Activated CD4-positive, alpha-beta T cell treated with anti-CD3 and anti-CD28 coated beads, Interleukin-2, amount 10 ng/mL, durations not matched to agents 24 days and 14 days (primary cell): ENCODE data around the gene RIN3. TPM values are rescaled to one million over a fixed set of nuclear protein-coding genes. Genes with fewer than 3 reads are reported as not detected.
A peak's percentile ranks its signal among the peaks of the same experiment; 100 is the strongest.
"Not testable (repeated sequence)": the region's sequence is repeated elsewhere in the genome, so short reads cannot be mapped to it uniquely, and the experiment has no call there.

Experiments
- DNase-seq: peaks from one replicate; pipeline ENCODE4 v3.0.0; 2022
- H3K27ac Mint-ChIP-seq: one replicate; pipeline ENCODE4 v1.8.0; 2022; ENCODE audit warnings: mild to moderate bottlenecking, mixed read lengths
- H3K27me3 Mint-ChIP-seq: one replicate; pipeline ENCODE4 v1.8.0; 2022; ENCODE audit warnings: mixed read lengths
- H3K36me3 Mint-ChIP-seq: one replicate; pipeline ENCODE4 v1.8.0; 2022; ENCODE audit warnings: low read depth, mild to moderate bottlenecking, mixed read lengths
- H3K4me1 Mint-ChIP-seq: one replicate; pipeline ENCODE4 v1.8.0; 2021; ENCODE audit warnings: mixed read lengths
- H3K4me3 Mint-ChIP-seq: one replicate; pipeline ENCODE4 v1.8.0; 2022; ENCODE audit warnings: mild to moderate bottlenecking, moderate library complexity, mixed read lengths
- H3K9me3 Mint-ChIP-seq: one replicate; pipeline ENCODE4 v1.8.0; 2021; ENCODE audit warnings: mixed read lengths
- intact Hi-C: fragments of 100-400 bp; cut with micrococcal nuclease; formaldehyde crosslinking; loops from one replicate; pipeline ENCODE4 v1.15.1; 2023
- total RNA-seq: library from RNA; stranded (reverse); gene quantifications from 2 replicates; pipeline ENCODE4 v1.2.3, GENCODE V29; 2022

The RIN3 gene
- total RNA-seq, 1 donor from 2014 or later = 21.5 TPM

GRCh38 chr14:92698393-92698792 lies 184.8 kb downstream of the RIN3 start:
- Mint-ChIP-seq H3K4me3 (no peak overlapping the region), H3K9me3 (no peaks in the 10 kb centered on the region)

GRCh38 chr14:92701826-92702225 lies 188.2 kb downstream of the RIN3 start:
- Mint-ChIP-seq H3K9me3 (no peaks in the 10 kb centered on the region), H3K36me3 (no peaks in the 10 kb centered on the region), H3K27ac (no peak overlapping the region), H3K4me1 (no peaks in the 10 kb centered on the region), H3K4me3 (no peak overlapping the region), H3K27me3 (peaks cover 21% of the 10 kb centered on the region)
- DNase-seq = no peak
- intact Hi-C loops = no loop called here

More at GRCh38 chr14:92698393-92698792, 184.8 kb downstream of the RIN3 start:
- H3K36me3 Mint-ChIP-seq = no peaks in the 10 kb centered on the region
- no peak overlapping the region for H3K27ac Mint-ChIP-seq
- DNase-seq = no peak
- intact Hi-C loops = no loop called here
- H3K27me3 Mint-ChIP-seq = peaks cover 31% of the 10 kb centered on the region
- no peaks in the 10 kb centered on the region for H3K4me1 Mint-ChIP-seq

GRCh38 chr14:92702441-92702918 lies 188.9 kb downstream of the RIN3 start:
- Mint-ChIP-seq H3K36me3 (no peaks in the 10 kb centered on the region), H3K9me3 (no peaks in the 10 kb centered on the region), H3K4me3 (no peak overlapping the region), H3K27ac (no peak overlapping the region), H3K4me1 (no peaks in the 10 kb centered on the region), H3K27me3 (peaks cover 16% of the 10 kb centered on the region)
- intact Hi-C loops = no loop called here
- no peak for DNase-seq

GRCh38 chr14:92703516-92703915 lies 189.9 kb downstream of the RIN3 start:
- Mint-ChIP-seq H3K4me1 (no peaks in the 10 kb centered on the region), H3K9me3 (no peaks in the 10 kb centered on the region), H3K36me3 (no peaks in the 10 kb centered on the region), H3K4me3 (no peak overlapping the region), H3K27me3 (peaks cover 13% of the 10 kb centered on the region), H3K27ac (no peak overlapping the region)
- DNase-seq = no peak
- intact Hi-C loops = no loop called here

GRCh38 chr14:92704036-92704804 lies 190.6 kb downstream of the RIN3 start:
- Mint-ChIP-seq H3K4me1 (no peaks in the 10 kb centered on the region), H3K27me3 (peaks cover 13% of the 10 kb centered on the region), H3K4me3 (no peak overlapping the region), H3K27ac (no peak overlapping the region), H3K36me3 (no peaks in the 10 kb centered on the region), H3K9me3 (no peaks in the 10 kb centered on the region)
- intact Hi-C loops = no loop called here
- no peak for DNase-seq

GRCh38 chr14:92704821-92705220 lies 191.2 kb downstream of the RIN3 start:
- intact Hi-C loops = no loop called here
- H3K4me1 Mint-ChIP-seq = no peaks in the 10 kb centered on the region
- H3K4me3 Mint-ChIP-seq = no peak overlapping the region
- H3K27ac Mint-ChIP-seq = no peak overlapping the region
- DNase-seq = no peak
- peaks cover 13% of the 10 kb centered on the region for H3K27me3 Mint-ChIP-seq
- H3K36me3 Mint-ChIP-seq = no peaks in the 10 kb centered on the region
- H3K9me3 Mint-ChIP-seq = no peaks in the 10 kb centered on the region

GRCh38 chr14:92706386-92706785 lies 192.8 kb downstream of the RIN3 start:
- no peaks in the 10 kb centered on the region for H3K9me3 Mint-ChIP-seq
- no peaks in the 10 kb centered on the region for H3K36me3 Mint-ChIP-seq
- no peak for DNase-seq
- intact Hi-C loops = no loop called here
- no peak overlapping the region for H3K27ac Mint-ChIP-seq
- no peak overlapping the region for H3K4me3 Mint-ChIP-seq
- no peaks in the 10 kb centered on the region for H3K4me1 Mint-ChIP-seq
- H3K27me3 Mint-ChIP-seq = peaks cover 6% of the 10 kb centered on the region

- no peak for DNase-seq
- Mint-ChIP-seq H3K36me3 (no peaks in the 10 kb centered on the region), H3K27me3 (peaks cover 4% of the 10 kb centered on the region), H3K4me3 (no peak overlapping the region), H3K4me1 (no peaks in the 10 kb centered on the region), H3K27ac (no peak overlapping the region), H3K9me3 (no peaks in the 10 kb centered on the region)
- intact Hi-C loops = no loop called here
These were observed 195.9 kb downstream of the RIN3 start for GRCh38 chr14:92709340-92710000.

- Mint-ChIP-seq H3K4me1 (no peaks in the 10 kb centered on the region), H3K9me3 (no peaks in the 10 kb centered on the region), H3K36me3 (no peaks in the 10 kb centered on the region), H3K27ac (no peak overlapping the region), H3K4me3 (no peak overlapping the region), H3K27me3 (no peaks in the 10 kb centered on the region)
- intact Hi-C loops = no loop called here
- no peak for DNase-seq
These were observed 196.4 kb downstream of the RIN3 start for GRCh38 chr14:92710001-92710341.

- no peak for DNase-seq
- Mint-ChIP-seq H3K9me3 (no peaks in the 10 kb centered on the region), H3K4me1 (no peaks in the 10 kb centered on the region), H3K36me3 (no peaks in the 10 kb centered on the region), H3K27me3 (peaks cover 5% of the 10 kb centered on the region), H3K4me3 (no peak overlapping the region), H3K27ac (no peak overlapping the region)
- intact Hi-C loops = no loop called here
These were observed 198.5 kb downstream of the RIN3 start for GRCh38 chr14:92711976-92712653.

- Mint-ChIP-seq H3K27me3 (peaks cover 8% of the 10 kb centered on the region), H3K36me3 (no peaks in the 10 kb centered on the region), H3K4me3 (no peak overlapping the region), H3K4me1 (peaks cover 2% of the 10 kb centered on the region), H3K9me3 (no peaks in the 10 kb centered on the region), H3K27ac (no peak overlapping the region)
- intact Hi-C loops = no loop called here
- no peak for DNase-seq
These were observed 199.1 kb downstream of the RIN3 start for GRCh38 chr14:92712654-92713051.

GRCh38 chr14:92714739-92715307 lies 201.2 kb downstream of the RIN3 start:
- H3K4me1 Mint-ChIP-seq, H3K36me3 Mint-ChIP-seq, H3K9me3 Mint-ChIP-seq, H3K27ac Mint-ChIP-seq, H3K27me3 Mint-ChIP-seq, H3K4me3 Mint-ChIP-seq: not testable (repeated sequence)
- peak; percentile 95 for DNase-seq
- intact Hi-C loops = loop anchor here (1.0 kb wide), 1 partner anchor 68 kb away; no protein-coding TSS in a partner anchor

GRCh38 chr14:92716131-92716530 lies 202.6 kb downstream of the RIN3 start:
- no peaks in the 10 kb centered on the region for H3K9me3 Mint-ChIP-seq
- peaks cover 2% of the 10 kb centered on the region for H3K4me1 Mint-ChIP-seq
- no peaks in the 10 kb centered on the region for H3K36me3 Mint-ChIP-seq
- no peak overlapping the region for H3K4me3 Mint-ChIP-seq
- intact Hi-C loops = no loop called here
- H3K27me3 Mint-ChIP-seq = peaks cover 8% of the 10 kb centered on the region
- no peak for DNase-seq
- H3K27ac Mint-ChIP-seq = no peak overlapping the region

- Mint-ChIP-seq H3K4me3 (no peak overlapping the region), H3K9me3 (no peaks in the 10 kb centered on the region), H3K27me3 (peaks cover 14% of the 10 kb centered on the region), H3K4me1 (peaks cover 2% of the 10 kb centered on the region), H3K27ac (no peak overlapping the region), H3K36me3 (no peaks in the 10 kb centered on the region)
- no peak for DNase-seq
- intact Hi-C loops = no loop called here
These were observed 204.0 kb downstream of the RIN3 start for GRCh38 chr14:92717571-92718042.
